ENCODE data around the gene RAMP3.
"Not testable (repeated sequence)": the region's sequence is repeated elsewhere in the genome, so short reads cannot be mapped to it uniquely, and the experiment has no call there.

RAMP3 gene

DNA sequence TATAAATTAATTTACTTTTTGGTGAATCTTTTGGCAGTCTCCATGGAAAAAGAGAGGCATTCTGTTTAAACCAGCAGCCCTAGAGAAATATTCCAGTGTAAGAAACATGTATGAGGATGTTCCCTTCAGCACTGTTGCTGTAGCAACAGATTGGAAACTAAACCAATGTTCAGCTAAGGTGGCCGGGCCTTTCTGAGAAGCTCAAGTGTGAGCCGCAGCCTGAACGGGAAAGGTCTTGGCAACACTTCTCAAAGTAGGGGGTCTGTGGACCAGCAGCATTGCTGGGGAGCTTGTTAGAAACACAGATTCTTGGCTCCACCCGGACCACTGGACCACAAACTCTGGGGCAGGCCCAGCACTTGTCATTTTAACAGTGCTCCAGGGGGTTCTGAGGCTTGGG lies 36.2 kb downstream of the RAMP3 start:
- peak; percentile 49 for DNase-seq (ENCODE audit: low spot score)

DNA sequence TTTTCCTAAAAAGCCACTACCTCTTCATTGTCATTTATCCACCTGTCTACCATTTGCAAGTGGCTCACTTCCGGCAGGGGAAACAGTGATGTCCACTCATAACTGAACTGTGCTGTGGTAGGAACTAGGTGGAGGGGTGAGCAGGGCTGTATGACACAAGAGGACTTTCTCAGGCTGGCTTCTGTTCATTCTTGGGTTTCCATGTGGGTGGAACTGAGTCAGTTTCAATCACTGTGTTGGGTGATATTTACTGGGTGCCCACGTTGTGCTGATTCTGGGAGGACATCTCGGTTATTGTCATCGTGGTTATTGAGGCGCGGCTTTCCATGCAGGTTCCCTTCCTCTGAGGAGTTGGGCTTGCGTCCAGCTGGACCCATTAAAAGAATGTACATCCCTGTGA lies 38.8 kb downstream of the RAMP3 start:
- DNase-seq (ENCODE audit: low spot score) = no peak

DNA sequence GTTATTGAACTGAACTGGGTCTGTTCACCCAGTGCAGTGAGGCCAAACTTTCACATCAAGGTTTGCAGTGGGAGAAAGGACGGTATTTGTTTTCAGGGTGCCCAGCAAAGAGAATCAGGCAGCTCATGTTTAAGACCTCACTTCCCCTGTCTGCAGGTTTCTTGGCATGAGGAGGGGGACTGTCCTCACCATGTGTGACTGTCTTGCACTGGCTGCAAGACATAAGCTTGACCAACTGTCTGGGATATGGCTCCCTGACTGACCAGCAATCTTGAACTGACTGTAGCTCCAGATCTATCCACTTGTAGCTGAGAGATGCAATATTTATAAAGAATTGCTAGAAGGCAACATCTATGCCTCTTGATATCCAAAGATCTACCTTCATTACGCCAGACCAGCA lies 39.9 kb downstream of the RAMP3 start:
- DNase-seq (ENCODE audit: low spot score) = no peak

DNA sequence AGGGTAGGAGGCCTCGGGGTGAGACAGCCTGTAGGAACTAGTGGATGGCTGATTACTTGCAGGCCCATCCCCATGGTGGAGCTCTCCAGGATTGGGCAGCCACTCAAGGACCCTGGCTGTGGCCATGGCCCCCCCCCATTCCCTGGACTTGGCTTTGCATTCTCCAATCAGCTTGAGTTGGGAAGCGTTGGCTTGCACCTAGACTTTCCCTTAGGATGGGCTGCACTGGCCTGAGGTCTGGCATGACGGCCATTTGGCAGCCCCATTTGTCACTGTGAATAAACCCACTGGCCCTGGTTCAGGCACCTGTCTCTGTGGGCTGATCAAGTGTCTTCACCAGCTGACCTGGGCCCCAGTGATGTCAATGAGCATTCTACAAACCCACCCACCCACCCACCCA lies 41.4 kb downstream of the RAMP3 start:
- DNase-seq (ENCODE audit: low spot score) = no peak

DNA sequence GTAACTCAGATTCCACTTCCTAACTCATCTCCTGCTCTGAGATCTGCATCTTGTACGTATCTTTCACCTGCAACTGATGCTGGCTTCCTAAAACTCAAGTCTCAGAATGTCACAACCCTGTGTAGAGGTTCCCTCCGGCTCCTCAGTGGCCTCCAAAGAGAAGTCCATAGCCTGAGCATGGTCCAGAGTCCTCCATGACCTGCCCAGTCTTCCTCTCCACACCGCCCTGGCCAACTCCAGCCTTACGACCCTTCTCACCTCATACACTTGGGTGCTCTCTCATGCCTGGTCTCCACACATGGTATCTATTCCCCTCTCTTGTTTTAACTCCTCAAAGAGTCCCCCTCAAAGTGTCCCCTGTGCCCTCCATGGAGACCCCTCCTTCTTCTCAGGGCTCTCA lies 41.9 kb downstream of the RAMP3 start:
- DNase-seq (ENCODE audit: low spot score) = no peak

DNA sequence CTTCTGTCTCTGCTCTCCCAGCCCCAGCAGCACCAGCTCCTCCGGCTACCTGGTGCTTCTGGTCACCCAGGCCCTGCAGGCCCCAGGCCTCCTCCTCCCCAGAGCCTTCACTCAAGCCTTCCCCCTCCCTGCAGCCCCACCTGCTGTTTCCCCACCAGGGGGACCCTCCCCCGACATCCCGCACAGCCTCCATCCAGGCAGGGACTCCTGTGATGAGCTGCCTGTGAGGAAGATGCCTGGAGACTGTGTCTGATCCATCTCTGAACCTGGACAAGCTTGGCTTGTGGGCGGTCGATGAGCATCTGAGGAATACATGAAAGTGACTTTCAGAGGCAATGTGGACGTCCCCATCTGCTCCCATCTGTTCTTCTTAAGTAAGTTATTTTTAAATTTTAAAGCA lies 45.0 kb downstream of the RAMP3 start:
- no peak for DNase-seq (ENCODE audit: low spot score)

DNA sequence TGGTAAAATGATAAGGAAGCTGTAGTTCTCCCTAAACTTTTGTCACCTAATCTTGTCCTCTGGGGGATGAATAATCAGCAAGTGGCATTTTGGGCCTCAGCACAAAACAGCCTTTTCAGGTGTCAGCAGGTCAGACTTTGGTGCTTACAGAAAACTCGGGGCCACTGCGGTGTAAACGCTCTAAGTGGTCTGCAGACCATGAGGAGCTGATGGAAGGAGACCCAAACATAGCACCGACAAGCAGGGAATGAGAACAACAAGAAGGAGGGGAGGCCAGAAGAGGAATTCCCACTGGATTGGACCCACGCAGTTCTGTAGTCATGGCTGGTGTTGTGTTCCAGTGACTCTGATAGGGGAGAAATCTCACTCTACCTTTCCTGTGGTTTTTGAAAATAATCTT lies 45.4 kb downstream of the RAMP3 start:
- DNase-seq (ENCODE audit: low spot score) = no peak

DNA sequence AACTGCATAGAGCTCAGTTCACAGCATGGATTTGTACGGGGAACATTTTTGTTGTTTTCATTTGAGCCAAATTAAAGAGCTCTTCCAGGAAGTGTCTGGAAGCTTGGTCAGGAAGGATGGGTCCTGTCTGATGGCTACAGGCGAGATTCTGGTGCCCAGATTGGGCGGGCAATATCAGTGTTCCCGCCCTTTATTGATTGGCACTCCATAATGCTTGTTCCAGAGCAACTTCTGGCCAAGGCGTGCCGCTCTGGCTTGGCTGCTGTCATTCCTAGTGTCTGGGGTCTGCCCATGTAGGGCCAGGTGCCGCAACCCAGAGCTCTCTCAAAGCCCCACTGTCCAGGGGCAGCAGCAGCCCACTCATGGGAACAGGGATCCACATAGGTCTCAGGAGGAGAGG lies 45.9 kb downstream of the RAMP3 start:
- no peak for DNase-seq (ENCODE audit: low spot score)

DNA sequence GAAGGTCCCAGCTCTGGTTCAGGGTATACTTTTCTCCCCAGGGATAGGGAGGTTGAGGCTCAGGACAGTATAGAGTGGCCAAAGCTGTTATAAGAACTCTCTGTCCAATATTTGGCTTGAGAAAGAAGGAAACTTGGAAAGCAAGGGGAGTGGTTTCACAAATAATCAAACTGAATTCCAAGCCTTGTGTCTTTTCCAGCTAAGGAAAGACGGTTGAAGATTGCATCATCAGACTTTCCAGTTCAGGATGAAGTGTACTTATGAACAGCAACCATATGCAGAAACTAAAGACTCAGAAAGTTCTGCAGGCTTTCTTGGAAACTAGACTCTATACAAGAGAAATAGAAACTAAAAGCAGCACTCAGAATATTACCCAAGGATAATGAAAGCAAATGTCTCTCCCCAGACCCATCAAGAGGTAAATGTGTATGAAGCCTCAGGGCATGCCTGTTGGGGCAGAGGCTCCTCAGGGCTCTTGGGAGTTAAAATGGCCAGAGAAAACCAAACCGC lies 46.4 kb downstream of the RAMP3 start:
- DNase-seq (ENCODE audit: low spot score) = no peak

DNA sequence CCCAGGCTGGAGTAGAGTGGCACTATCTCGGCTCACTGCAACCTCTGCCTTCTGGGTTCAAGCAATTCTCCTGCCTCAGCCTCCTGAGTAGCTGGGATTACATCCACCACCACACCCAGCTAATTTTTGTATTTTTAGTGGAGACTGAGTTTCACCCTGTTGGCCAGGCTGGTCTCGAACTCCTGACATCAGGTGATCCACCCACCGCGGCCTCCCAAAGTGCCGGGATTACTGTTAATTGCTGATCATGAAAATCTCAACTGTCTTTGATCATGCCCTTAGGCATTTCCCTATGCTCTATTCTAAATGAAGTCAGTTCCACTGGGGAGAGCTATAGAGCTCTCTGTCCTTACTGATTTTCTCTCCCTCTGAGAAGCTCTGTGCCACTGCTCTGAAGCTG lies 48.7 kb downstream of the RAMP3 start:
- not testable (repeated sequence) for DNase-seq (ENCODE audit: low spot score)

DNA sequence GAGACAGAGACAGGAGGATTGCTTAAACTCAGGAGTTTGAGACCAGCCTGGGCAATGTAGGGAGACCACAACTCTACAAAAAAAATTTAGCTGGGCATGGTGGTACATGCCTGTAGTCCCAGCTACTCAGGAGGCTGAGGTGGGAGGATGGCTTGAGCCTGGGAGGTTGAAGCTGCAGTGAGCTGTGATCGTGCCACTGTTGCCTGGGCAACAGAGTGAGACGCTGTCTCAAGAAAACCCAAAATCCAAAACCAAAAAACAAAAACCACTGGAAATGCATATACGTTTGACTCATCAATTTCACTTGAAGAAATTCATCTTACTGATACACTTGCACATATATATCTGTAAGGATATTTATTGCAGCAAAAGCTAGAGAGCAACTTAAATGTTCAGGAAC lies 52.3 kb downstream of the RAMP3 start:
- DNase-seq (ENCODE audit: low spot score) = not testable (repeated sequence)

DNA sequence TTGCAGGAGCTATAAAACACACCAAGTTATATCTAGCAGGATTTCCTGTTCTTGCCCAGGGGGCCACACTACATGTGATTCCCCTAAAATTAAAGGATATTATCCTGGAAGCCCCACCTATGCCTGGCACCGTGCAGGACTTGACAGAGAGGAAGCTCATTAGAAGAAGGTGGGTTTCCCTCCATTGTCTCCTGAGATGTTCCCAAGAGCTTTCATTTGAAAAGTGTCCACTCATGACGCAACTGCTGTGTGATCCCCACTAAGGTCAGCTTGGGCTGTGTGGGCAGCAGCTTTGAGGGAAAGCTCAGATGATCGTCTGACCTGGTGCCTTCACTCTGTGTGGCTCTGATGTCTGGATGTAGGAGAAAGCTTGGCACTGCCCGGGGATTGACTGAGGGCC lies 53.5 kb downstream of the RAMP3 start:
- no peak for DNase-seq (ENCODE audit: low spot score)

DNA sequence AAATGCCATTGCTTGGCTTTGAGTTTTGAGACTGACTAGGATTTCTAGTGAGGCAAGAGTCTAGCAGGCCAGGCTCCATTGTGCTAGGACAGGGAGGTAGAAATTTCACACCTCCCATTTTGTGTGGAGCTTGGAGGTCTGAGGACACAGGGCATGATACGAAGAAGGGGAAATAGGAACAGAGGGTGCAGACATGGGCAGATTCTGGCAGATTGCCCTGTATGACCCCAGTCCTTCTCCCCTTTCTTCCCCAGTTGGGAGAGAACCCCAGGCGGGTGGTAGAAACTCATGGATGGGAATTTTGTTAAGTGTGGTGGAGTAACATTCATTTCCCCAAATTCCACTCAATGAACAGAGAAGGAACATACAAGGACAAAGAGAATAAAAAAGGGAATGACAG lies 54.4 kb downstream of the RAMP3 start:
- no peak for DNase-seq (ENCODE audit: low spot score)

DNA sequence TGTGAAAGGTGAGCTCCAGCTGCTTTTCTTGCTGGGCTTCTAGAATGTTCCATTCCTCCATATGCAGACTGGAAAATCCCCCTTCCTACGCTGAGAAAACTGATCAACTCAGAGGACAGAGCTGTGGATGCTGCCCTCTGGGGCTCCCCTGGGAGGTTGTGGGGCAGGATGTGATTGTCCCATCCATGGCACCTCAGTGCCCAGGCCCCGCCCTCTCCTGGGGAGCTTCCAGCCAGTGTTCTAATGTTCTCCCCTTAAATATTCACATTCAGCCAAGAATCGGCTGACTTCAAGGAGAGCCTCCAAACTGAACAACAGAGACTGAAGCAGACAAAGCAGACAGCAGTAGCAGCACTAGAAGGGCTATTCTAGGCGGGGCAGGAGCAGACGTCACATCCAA lies 55.0 kb downstream of the RAMP3 start:
- DNase-seq (ENCODE audit: low spot score) = no peak

DNA sequence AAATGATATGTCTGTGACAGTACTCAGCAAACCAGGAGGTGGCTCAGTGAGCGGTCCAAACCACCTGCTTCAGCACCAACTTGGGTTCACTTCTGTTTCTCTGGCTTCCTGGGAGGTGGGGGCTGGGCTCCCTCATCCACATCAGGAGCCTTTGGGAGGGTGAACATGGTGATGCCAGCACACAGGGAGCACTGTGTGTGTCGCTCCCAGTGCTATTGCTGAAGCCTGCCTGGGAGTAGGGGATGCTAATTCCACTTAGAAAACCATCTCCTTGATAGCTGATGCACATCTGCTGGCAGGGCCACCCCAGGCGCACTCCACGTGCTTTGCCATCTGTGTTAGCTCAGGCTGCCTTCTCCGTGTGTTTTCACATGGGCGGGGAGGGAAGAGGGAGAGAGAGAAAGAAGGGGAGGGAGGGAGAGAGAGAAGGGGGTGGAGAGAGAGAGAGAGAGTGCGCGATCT lies 58.0 kb downstream of the RAMP3 start:
- no peak for DNase-seq (ENCODE audit: low spot score)

DNA sequence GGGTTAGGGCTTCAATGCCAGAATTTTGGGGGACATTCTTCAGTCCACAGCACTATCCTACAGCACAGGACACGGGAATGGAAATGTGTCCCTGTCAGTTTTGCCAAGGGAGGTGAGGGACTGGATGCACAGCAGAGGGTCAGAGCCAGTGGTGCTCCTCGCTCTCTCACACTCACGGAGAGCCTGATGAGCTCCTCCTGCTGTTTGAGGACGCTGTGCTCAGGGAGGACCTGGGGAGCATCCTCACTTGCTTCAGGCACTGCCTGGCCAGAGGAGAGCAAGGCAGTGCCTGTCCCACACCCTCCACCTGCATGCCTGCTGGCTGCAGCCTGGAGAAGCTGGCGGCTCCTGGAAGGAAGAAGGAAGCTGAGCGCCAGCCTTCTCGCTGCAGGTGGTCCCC lies 58.6 kb downstream of the RAMP3 start:
- DNase-seq (ENCODE audit: low spot score) = no peak

DNA sequence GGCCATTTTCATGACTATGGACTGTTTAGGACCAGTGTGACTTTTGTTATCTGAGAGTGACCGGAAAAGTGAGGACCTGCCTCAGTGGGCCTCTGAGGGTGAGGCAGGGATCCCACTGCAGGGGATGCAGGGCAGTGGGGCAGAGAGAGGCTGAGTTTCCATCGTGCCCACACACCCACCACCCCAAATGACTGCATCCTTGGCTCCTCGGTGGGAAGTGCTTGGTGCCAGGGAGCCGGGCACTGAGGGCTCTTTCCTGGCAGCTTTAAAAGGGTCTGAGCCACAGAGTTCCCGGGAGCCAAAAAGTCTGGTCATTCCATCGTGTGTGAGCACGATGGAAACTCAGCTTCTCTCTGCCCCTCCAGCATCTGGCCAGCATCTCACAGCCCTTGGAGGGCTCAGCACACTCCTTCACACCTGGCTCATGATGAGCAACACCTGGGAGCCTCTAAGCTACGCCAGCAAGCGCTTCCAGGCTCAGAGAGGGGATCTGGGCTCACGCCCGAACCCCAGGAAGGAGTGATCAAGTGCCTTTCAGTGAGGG lies 59.1 kb downstream of the RAMP3 start:
- no peak for DNase-seq (ENCODE audit: low spot score)

DNA sequence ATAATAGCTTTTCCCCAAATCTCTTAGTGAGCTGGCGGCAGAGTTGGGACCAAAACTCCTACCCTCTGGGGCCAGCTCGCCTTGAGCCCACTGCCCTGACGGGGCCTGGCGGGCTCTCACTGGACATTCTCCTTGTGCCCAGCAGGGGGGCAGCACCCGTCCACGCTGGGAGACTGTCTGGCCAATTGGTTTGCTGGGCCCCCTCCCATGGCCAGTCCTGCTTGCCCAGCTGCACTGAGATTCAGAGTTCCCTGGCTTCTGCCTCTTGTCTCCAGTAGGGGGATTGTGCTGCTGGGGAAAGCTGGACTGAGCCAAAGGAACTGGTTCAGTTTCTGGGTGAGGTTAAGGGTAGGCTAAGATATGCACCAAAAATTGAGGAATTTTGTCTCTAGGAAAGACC lies 59.8 kb downstream of the RAMP3 start:
- DNase-seq (ENCODE audit: low spot score) = no peak

DNA sequence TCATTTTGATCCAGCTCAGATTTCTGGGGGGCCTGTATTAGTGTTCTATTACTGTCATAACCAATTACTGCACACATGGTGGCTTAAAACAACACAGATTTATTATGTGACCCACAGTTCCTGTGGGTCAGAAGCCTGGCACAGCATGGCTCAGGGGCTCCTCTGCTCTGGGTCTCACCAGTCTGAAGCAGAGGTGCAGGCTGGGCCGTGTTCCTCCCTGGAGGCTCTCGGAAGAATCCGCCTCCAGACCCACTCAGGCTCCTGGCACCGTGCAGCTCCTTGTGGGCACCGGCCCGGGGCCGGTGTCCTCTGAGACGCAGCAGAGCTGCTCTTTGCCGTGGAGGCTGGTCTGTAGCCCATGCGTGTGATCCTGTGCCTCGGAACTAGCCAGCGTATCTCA lies 61.5 kb downstream of the RAMP3 start:
- no peak for DNase-seq (ENCODE audit: low spot score)

DNA sequence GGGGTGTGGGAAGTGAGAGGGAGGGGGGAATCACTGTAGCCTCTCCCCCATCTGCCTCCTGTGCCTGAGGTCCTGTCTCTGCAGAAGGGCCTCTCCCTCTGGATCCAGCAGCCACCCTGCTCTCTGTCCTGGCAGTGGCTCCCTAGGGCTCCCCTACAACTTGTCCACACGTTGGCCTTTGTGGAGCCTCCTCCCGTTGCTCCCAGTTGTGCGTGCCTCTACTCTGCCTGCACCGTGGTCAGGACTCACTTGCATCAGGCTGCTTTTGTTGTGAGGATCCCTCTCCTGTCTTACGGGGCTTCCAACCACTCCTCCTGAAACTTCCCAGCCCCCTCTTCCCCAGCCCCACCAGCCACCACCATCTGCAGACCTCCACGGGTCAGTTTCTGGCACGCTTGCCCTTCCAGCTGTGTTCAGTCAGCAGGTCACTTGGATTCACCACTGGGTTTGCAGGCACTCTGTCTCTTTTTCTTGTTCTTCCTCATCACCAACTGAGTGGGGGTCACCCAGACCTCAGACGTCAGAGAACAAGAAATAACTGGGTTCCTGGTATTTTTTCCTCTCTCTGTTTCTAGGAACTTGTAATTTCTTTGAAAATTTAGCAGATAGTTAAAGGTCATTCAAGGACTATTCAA lies 62.3 kb downstream of the RAMP3 start:
- no peak for DNase-seq (ENCODE audit: low spot score)

DNA sequence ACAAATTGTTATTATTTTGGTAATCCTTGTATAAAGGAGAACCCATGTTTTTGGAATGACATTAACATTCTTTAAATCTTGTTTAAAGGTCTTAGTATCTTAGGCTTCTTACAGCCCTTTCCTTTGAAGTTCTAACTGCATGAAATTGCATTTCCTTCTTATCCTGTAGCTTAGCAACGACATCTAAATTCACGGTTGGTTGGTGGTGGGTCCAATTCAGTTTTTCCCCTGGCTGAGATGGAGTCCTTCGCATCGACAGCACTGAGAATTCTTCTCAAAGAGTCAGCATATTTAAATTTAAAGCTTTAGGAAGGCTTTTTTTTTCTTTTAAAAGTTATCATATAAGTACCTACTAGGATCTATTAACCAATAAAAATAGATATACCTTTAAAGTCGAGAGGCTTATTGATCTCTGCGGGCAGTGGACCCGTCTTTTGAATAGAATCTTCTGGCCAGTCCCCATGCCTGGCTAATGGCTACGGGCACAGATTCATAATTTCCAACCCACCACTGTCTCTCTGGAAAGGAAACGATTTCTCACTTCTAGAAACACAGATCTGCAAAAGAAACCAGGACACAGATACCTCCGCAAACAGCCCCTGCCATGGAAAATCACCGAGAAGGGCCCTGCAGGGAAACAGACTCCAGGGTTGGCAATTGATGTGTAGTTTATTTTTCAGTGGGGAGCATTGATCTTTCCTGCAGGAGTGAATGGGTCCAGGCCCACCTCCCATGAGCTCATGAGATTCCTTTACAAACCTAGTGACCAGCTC lies 63.4 kb downstream of the RAMP3 start:
- no peak for DNase-seq (ENCODE audit: low spot score)

DNA sequence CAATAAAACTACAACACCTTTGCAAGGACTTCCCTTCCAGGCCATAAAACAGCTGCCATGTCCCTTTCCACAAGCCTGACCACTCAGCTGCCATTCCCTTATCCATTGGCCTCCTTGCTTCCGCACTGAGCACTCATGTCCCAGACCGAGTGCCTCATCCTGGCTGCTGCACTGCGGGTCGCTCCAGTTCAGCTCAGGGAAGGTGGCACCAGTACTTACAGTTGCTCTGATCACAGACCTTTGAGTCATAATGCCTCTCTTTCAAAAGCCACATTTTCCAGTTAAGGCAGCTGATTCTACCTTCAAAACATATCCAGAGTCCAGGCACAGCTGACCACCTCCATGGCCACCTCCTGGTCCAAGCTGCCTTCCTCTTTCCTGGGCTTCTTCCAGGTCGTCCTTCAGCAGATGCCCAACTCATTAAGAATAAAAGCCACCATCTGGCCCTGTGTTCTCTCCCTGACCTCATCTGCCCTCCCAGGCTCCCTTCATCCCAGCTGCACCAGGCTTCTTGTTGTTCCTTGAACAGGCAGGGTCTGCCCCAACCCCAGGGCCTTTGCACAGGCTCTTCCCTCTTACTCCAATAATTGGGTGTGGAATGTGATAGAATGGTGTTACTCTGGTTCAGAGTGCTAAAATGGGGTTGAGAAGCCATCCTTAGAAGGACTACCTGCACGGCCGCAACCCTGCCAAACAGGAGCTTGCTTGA lies 64.5 kb downstream of the RAMP3 start:
- DNase-seq (ENCODE audit: low spot score) = no peak

DNA sequence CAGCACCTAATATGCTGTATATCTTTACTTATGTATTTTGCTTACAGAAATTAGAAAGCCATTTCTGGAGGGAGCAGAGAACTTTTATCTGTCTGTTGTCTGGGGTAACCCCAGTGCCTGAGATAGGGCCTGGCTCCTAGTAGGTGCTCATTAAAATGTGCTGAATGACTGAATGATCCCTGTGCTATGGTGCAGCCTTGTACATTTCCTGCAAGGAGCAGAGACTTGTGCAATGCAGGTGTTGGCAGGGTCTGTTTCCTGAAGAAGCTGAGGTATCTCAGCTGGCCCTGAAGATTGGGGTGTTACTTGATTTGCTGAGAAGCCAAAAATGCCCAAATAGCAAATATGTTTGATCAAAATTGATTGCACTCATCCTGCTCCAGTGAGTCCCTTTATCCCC lies 65.5 kb downstream of the RAMP3 start:
- DNase-seq (ENCODE audit: low spot score) = no peak
